Activated naive CD4-positive, alpha-beta T cell (primary cell): ENCODE data around the gene SERPINB13.

Experiments used
- DNase-seq, 4 experiments: peaks; one replicate each; lab custom pipeline; 2025; lab: John Stamatoyannopoulos, UW

SERPINB13 gene

GRCh38 chr18:63586966-63587365 lies at the start of gene SERPINB13:
SERPINB13 (plus strand) TSS chr18:63587343; CDS start chr18:63588668, 1,325 bp downstream.
- DNase-seq = no peak

GRCh38 chr18:63539904-63540510 lies 47.1 kb upstream of the SERPINB13 start:
- DNase-seq = no peak

- no peak for DNase-seq
Measured at GRCh38 chr18:63542069-63542468, 45.1 kb upstream of the SERPINB13 start, which contains the start of gene SERPINB12. SERPINB12 (plus strand) TSS chr18:63542369; CDS start chr18:63556160, 13,791 bp downstream.

GRCh38 chr18:63544017-63544416 lies 43.1 kb upstream of the SERPINB13 start:
- no peak for DNase-seq

DNA sequence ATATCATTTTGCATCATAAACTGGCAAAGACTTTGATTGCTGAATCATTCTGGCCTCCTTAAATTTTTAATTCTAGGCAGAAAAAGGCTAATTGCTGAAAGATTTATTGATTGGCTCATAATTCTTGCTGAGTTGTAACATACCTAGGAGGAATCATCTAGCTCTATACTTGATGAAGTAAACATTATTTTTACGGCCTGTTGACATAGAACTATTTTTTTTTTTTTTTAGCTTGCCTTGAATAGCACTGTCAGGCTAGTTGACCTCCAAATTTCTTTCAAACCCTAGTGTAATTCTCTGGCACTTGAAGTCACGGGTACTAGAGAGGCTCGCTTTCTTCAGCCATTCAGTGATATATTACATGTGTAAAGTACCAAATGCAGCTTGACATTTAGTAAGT lies 42.1 kb upstream of the SERPINB13 start:
- DNase-seq = no peak

DNA sequence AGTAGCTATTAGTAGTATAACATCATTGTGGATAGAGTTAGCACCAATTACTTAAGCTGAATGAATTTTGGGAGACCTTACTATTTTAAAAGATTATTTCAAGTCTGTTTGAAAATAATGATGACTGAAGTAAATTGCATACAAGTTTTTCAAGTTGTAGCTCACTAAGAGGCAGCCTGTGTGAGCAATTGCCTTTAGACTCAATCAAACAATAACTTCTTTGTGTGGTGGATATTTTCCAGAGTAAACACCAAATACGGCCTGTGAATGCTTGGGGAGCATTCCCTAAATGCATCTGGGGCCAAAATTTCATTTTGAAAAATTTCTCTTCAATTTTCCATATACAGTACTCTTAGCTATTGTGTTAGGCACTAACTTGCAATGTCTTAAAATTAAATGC lies 37.1 kb upstream of the SERPINB13 start:
- no peak for DNase-seq

DNA sequence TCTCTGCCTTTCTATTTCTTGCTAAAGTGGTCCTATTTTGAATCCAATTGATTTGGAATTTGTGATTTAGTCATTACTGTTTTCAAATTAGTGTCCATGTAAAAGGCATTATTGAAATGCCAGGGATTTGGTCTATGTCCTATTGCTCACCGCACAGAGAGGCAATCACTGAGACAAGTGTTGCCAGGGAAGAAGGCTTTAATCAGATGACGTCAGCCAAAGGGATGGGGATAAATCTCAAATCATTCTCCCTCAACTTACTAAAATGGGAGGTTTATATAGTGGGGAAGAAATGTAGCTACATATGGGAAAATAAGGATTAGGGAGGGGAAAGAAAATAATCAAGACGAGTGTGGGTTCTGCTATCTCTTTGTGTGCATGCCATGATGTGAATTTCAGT lies 35.4 kb upstream of the SERPINB13 start:
- DNase-seq = no peak

DNA sequence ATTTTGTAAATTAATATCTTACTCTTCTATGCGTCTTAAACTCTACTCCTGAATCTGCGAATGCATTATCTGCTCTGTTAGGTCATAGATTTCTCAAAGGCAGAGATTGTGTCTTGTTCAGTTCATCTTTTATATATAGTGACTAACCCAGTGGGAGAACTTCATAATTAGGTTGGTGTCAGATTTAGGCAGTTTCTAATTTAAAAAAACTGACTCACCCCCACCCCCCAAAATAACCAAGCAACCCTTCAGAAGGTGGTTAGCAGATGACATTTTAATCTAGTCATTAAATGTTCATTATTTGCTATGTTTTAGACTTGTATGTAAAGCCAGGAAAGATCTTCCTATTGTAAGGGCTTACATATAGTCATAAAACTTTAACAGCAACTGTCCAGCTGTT lies 34.6 kb upstream of the SERPINB13 start:
- DNase-seq = no peak

- DNase-seq = no peak
Measured at GRCh38 chr18:63553081-63553480, 34.1 kb upstream of the SERPINB13 start.

GRCh38 chr18:63559567-63560491 lies 27.3 kb upstream of the SERPINB13 start:
- DNase-seq = no peak

DNA sequence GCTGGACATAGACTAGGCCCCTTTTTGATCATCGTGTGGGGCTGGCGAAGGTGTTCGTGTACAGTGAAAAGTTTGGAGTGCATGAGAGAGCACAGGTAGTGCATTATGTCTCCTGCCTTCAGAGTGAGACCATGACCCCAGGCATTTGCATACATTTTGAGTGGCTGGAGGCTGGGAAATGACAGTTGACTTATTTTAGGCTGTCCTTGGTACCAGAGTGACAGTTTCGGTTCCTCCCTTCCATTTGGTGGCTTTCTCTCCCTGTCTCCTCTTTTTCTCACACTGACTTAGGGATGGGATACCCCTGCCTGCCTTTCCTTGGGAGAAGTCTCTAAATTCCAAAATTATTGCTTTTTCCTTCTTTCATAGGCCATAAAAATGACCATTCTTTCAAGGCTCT lies 24.9 kb upstream of the SERPINB13 start:
- DNase-seq = no peak

- DNase-seq = no peak
Measured at GRCh38 chr18:63564021-63564420, 23.1 kb upstream of the SERPINB13 start.

DNA sequence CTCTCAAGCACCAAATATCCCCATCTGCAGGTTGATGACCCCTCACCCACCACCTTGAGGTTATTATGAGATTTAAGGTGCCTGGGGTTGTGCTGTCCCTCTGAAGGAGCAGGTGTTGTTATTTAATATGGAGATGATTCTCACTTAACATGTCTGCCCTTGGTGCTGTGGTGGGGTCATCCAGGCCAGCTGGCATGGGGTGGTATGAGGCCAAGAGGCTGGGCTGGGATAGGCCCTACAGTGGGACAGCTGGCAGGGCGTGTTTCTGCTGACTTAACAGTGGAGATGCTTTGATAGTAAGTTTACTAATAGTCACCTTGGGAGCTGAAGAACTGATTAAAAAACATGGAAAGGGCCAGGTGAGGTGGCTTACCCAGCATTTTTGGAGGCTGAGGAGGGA lies 22.6 kb upstream of the SERPINB13 start:
- DNase-seq = no peak

- no peak for DNase-seq
Measured at GRCh38 chr18:63567276-63567675, 19.9 kb upstream of the SERPINB13 start.

GRCh38 chr18:63567825-63568224 lies 19.3 kb upstream of the SERPINB13 start:
- no peak for DNase-seq

DNA sequence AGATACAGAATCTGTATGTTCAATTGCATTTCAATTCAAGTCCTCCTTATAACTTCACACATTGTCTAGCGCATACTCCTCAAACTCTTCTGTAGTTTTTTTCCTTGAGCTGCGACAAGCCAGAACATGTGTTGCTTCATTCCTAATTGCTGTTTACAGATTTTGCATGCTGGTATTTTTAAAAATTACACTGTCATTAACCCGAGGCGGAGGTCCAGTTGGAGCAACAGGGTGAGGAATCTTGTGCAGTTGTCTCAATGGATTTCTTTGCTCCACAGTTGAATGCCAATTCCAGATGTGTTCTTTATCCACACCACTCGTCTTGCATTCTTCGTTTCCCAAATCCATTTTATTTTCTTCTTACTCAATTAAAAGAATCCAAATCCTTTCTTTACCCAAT lies 16.4 kb upstream of the SERPINB13 start:
- DNase-seq = no peak

GRCh38 chr18:63575681-63576080 lies 11.5 kb upstream of the SERPINB13 start:
- DNase-seq = no peak

GRCh38 chr18:63578357-63578958 lies 8.7 kb upstream of the SERPINB13 start:
- no peak for DNase-seq

- DNase-seq = no peak
Measured at GRCh38 chr18:63579616-63580015, 7.5 kb upstream of the SERPINB13 start.

- no peak for DNase-seq
Measured at GRCh38 chr18:63585988-63586387, 1.2 kb upstream of the SERPINB13 start.

DNA sequence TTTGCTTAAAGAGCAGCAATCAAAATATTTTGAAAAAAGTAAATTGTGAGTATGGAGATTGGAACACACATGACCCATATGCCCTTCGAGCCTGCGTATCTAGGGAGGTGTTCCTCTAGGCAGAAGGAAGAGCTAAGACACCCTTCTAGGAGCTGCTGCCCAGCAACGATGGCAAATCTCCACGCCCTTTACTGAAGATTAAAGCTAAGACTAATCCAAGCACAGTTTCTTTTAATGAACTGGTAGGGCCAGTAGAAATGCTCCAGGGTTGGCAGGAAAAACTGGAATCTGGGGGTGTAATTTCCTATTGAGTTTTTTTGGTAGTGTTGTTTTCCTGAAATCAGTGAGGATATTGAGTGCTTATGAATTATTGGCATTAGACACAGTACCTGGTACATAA lies 712 bp upstream of the SERPINB13 start:
- no peak for DNase-seq

DNA sequence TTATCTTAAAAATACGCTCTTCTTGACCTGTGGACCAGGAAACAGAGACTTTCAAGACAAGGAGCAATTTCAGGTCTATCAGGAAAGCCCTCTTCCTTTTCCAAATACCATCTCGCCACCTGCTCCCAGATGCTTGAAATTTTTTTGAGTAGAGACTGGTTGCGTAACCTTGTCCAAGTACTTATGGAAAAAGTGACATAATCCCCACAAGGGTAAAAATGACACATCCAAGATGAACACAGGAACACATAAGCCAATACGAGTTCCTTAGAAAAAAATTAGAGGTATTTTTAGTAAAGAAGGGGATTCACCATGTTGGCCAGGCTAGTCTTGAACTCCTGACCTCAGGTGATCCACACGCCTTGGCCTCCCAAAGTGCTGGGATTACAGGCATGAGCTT lies 1.8 kb downstream of the SERPINB13 start:
- no peak for DNase-seq

DNA sequence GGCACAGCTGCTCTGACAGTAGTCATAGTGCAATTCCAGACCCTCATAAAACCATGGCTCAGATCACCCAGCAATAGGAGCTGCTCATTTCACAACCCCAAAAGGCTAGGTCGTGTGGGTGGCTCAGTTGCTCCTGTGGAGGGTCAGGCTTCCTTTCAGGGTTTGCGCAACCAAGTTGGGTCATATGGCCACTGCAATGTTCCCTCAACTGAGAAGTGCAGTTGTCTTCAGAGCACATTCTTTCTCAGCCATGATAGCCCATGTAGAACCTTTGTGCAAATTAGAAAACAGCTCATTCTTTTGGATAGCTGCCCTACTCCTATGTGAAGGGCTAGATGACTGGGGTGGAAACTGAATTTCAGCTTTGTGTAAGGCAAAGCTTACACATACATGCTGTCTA lies 3.2 kb downstream of the SERPINB13 start:
- no peak for DNase-seq
